ENCODE measurements around the gene DNHD1. TPM values are rescaled to one million over a fixed set of nuclear protein-coding genes. Genes with fewer than 3 reads are reported as not detected.

DNHD1 gene
- total and polyA plus RNA-seq, 9 of the 15 experiments (the other 6 are each of a cell fraction or from before 2014, with no cell fraction given) = 0.82 to 9.7 (median 3.8) TPM

DNA sequence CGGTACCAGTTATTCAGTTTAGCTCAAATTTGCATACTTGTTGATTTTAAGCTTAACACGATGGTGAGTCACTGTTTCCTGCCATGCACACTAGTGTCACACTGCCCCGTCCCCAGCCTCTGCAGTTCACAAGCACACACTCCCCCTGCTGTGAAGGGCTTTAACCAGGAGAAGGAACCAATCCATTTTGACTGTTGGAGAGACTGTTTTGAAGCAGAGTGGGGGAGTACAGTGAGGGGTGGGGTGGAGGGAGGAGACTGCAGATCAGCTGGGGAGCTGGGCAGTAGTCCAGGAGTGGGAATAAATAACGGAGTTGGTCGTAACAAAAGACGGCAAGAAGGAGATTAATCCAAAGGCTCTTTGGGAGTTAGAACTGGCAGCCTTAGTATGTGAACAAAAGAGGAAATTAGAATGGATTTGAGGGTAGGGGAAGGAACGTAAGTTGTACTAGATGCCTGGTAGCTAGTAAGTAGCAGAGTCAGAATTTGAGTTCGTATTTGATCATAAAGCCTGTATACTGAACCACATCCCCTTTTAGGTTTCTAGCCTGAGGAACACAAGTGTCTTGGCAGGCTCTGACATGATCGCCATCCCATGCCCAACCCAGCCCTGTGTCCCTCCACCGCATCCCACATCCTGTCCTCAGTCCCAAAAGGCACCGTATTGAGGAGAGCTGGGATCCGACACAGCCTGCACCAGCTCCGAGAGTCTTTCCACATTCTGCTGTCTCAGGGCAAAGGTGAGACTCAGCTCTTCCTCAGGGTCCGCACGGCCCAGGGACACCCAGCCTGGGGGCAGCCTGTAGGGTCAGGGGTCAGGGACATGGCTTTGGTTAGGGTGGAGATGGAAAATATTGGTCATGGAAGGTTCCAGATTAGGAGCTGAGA, 121.3 kb downstream of the DNHD1 start (continued):
- TF ChIP-seq ZNF668 (CRISPR knock-in tag; IDR thresholded peaks at IDR 0.05) (no peak), MEF2D (tag; conservative IDR thresholded peaks at IDR 0.05; ENCODE audit: low read depth) (no peak), MEF2A (IDR thresholded peaks at IDR 0.05; ENCODE audit: control insufficient read depth, low read depth, low read length) (no peak), RUNX1 (IDR thresholded peaks at IDR 0.05; ENCODE audit: low read depth) (no peak), ESRRB (CRISPR knock-in tag; IDR thresholded peaks at IDR 0.05; ENCODE audit: borderline replicate concordance) (no peak), ZNF696 (CRISPR knock-in tag; conservative IDR thresholded peaks at IDR 0.05) (no peak), DMBX1 (CRISPR knock-in tag; IDR thresholded peaks at IDR 0.05; ENCODE audit: borderline replicate concordance) (no peak), MYNN (IDR thresholded peaks at IDR 0.05) (peak; percentile 86), MYNN (CRISPR knock-in tag; IDR thresholded peaks at IDR 0.05) (no peak), ETV1 (tag; conservative IDR thresholded peaks at IDR 0.05; ENCODE audit: low read depth) (no peak), JUN (IDR thresholded peaks at IDR 0.05; ENCODE audit: borderline replicate concordance, low read depth, low read length) (peak; percentile 87), JUN (CRISPR knock-in tag; IDR thresholded peaks at IDR 0.05; ENCODE audit: borderline replicate concordance) (no peak), RBM15 (IDR thresholded peaks at IDR 0.05; ENCODE audit: insufficient read depth, low read length) (no peak), ZBTB8A (IDR thresholded peaks at IDR 0.05; ENCODE audit: partially characterized antibody) (no peak)
- TF ChIP-seq, protein P1, sequence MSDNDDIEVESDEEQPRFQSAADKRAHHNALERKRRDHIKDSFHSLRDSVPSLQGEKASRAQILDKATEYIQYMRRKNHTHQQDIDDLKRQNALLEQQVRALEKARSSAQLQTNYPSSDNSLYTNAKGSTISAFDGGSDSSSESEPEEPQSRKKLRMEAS (CRISPR knock-in tag; IDR thresholded peaks at IDR 0.05) = no peak
- TF ChIP-seq, protein P2, sequence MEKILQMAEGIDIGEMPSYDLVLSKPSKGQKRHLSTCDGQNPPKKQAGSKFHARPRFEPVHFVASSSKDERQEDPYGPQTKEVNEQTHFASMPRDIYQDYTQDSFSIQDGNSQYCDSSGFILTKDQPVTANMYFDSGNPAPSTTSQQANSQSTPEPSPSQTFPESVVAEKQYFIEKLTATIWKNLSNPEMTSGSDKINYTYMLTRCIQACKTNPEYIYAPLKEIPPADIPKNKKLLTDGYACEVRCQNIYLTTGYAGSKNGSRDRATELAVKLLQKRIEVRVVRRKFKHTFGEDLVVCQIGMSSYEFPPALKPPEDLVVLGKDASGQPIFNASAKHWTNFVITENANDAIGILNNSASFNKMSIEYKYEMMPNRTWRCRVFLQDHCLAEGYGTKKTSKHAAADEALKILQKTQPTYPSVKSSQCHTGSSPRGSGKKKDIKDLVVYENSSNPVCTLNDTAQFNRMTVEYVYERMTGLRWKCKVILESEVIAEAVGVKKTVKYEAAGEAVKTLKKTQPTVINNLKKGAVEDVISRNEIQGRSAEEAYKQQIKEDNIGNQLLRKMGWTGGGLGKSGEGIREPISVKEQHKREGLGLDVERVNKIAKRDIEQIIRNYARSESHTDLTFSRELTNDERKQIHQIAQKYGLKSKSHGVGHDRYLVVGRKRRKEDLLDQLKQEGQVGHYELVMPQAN (IDR thresholded peaks at IDR 0.05; ENCODE audit: borderline replicate concordance) = peak; percentile 23; the same call in 1 of the 2 replicates
- TF ChIP-seq, protein P3, sequence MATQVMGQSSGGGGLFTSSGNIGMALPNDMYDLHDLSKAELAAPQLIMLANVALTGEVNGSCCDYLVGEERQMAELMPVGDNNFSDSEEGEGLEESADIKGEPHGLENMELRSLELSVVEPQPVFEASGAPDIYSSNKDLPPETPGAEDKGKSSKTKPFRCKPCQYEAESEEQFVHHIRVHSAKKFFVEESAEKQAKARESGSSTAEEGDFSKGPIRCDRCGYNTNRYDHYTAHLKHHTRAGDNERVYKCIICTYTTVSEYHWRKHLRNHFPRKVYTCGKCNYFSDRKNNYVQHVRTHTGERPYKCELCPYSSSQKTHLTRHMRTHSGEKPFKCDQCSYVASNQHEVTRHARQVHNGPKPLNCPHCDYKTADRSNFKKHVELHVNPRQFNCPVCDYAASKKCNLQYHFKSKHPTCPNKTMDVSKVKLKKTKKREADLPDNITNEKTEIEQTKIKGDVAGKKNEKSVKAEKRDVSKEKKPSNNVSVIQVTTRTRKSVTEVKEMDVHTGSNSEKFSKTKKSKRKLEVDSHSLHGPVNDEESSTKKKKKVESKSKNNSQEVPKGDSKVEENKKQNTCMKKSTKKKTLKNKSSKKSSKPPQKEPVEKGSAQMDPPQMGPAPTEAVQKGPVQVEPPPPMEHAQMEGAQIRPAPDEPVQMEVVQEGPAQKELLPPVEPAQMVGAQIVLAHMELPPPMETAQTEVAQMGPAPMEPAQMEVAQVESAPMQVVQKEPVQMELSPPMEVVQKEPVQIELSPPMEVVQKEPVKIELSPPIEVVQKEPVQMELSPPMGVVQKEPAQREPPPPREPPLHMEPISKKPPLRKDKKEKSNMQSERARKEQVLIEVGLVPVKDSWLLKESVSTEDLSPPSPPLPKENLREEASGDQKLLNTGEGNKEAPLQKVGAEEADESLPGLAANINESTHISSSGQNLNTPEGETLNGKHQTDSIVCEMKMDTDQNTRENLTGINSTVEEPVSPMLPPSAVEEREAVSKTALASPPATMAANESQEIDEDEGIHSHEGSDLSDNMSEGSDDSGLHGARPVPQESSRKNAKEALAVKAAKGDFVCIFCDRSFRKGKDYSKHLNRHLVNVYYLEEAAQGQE (IDR thresholded peaks at IDR 0.05; ENCODE audit: borderline replicate concordance) = peak; percentile 51
- TF ChIP-seq, protein P3 (CRISPR knock-in tag; IDR thresholded peaks at IDR 0.05; ENCODE audit: low read depth) = no peak
